Erythroblast (primary cell): ENCODE measurements around the gene XXYLT1.
"Not testable (repeated sequence)": the region's sequence is repeated elsewhere in the genome, so short reads cannot be mapped to it uniquely, and the experiment has no call there.

Experiments
- DNase-seq, 2 experiments: peaks; one replicate each; lab custom pipeline; 2025; lab: John Stamatoyannopoulos, UW
- GATA1 ChIP-seq: IDR thresholded peaks from 2 replicates; pipeline ENCODE4 v1.6.1; 2011; ENCODE audit warnings: low read depth, mild to moderate bottlenecking, control low read depth, low read length, moderate library complexity
- POLR2A ChIP-seq: IDR thresholded peaks from 2 replicates; pipeline ENCODE4 v1.6.1; 2011; ENCODE audit warnings: mild to moderate bottlenecking, low read length

The XXYLT1 gene

DNA sequence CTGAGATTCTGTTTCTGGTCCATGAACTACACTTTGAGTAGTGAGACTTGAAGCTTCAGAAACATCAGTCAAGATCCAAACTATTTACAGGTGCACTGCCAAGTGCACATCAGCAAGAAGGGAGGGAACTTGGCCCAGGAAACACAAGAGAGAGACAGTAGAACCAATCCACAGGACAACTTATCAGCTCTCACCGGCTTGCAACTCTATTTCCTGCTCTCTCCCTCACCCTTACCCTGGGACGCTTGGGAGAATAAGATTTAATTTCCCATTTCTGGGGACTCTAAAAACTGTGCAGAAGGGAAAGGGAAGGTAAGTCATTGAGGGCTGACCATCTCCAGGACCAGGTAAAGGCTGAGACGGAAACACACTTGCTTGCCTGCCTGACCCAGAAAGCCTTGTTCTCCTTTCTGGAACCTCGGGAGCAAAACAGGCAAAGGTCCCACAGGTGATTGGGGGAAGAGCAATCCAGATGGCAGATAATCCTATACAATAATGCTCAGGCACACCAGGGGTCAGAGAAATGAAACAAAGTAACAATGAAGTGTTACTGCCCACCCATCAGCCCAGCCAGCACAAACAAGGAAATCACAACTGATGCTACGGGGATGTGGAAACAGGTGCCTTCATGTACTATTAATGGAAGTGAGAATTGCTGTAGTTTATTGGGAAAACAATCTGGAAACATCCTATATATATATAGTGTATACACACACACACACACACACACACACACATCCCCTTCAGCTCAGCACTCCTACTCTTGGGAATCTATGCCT, 154.4 kb downstream of the XXYLT1 start:
- TF ChIP-seq GATA1 = no peak
- no peak for TF ChIP-seq POLR2A
- no peak for DNase-seq

DNA sequence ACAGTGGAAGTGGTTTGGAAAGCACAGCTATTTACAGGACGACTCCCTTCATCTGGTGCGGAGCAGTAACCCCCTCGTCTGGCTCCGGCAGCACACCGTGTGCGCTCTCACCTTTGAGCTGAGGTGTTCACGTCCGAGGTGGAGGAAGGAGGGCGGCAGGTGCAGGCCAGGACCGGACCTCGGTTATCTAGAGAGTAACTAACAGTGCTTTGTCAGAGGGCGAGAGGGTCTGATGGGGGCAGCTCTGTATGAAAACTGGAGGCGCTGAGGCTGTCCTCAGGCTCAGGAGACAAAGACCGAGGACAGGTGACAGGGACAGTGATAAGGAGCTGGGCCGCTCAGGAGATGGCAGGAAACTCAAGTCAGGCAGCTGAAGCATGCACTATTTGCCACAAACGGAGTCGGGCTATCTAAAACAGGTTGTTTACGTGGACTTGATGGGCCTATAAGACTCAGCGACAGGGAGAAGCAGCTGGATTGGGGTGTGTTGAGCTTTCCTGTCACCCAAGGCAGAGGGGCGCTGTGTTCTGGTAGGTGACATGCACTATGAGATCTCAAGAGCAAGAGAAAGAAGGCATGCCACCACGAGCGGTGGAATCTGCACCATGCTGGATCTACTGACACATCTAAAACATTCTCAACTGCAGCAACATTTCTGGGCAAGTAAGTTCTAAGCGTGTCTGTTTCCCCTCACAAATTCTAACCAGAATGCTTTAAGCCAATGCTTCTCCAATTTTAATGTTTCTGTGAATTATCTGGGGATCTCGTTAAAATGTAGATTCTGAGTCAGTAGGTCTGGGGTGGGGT, 155.2 kb downstream of the XXYLT1 start:
- TF ChIP-seq GATA1 (no peak), POLR2A (no peak)

DNA sequence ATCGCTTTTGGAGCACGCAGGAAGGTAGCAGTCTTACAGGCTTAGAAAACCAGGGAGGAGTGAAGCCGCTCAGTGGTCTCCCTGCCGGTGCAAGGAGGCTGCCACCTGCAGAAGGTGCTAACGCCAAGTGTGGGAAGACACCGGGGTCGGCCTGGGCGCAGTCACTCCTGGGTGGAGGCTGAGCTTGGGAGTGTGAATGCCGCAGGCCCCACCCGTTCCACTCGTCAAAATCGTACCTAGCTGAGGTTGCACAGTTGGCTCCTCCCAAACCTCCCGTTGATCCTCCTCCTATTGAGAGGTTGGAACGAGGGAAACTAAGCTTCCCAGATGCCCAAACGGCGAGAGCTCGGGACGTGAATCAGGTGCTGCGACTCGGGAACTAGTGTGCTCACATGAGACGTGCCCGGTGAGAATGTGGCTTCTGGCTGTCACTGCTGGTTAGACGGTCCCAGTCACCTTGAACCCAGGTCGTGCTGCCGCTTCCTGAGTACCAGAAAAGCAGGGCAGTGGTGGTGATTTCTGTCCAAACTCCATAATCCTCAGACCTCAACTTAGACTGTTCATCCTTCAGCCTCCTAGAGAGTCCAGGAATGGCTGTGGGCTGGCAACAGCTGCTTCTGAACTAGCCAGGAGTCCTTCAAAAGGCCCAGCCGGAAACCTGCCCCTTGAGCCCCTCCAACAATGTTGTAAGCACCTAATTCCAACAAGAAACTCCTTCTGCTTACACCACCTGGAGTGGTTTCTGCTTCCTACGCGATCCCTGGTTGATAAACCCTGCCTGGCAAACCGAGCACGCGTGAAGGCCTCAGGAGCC, 156.0 kb downstream of the XXYLT1 start:
- DNase-seq = no peak
- TF ChIP-seq POLR2A (no peak), GATA1 (no peak)

More for the DNA sequence above, 155.2 kb downstream of the XXYLT1 start:
- no peak for DNase-seq

DNA sequence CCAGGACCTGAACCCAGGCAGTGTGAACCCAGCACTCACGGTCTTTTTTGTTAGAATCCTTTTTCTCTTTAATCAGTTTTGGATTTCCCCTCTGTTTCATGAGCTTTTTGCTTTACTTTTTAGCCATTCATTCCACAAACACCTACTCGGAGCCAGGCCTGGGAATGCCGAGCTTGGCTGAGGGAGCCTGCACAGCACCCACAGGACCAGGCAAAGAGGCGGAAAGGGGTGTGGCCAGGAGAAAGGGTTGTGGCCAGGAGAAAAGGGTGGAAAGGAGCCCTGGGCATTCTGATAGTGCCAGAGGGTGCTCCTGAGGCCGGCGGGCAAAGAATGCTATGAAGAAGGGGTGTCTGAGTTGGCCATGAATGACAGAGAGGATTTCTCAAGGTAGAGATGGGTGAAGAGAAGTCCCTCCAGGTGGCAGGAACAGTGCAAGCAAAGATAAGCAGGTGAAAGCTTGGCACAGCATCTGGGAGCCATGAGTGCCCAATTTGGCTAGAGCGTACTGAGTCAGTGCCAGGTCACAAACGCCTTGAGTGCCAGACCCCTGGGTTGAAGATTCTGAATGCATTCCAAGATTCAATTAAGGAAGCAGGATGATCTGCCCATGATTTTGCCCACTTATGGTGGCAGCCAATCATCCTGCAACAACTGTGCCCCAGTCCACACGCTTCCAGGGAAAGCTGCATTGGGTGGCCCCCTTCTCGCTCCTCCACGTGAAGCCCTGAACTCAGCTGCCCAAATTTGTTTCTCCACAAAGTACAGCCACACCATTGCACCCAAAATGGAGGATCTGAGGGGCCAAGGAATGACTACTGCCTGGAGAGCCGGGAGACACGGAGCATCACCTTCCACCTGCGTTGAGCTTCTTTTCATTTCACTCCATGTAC, 157.2 kb downstream of the XXYLT1 start:
- no peak for DNase-seq

DNA sequence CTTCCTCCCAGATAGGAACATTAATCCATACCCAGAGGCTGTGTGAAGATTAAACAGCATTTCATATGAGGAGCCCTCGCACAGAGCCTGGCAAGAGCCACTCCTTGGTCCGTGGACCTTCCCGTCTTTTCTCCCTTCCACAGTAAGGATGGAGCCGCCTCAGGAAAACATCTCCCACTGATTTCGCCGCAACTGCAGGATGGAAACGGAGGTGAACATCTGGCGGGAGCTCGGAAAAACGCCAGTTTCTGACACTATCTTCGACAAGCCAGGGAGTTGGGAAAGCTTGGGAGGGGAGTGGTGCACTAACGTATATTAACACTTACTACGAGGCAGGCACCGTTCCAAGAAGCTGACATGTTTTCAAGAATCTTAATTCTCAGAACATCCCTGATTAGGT, 157.9 kb downstream of the XXYLT1 start:
- no peak for DNase-seq
- no peak for TF ChIP-seq GATA1
- TF ChIP-seq POLR2A = no peak

More for the DNA sequence above, 157.2 kb downstream of the XXYLT1 start:
- TF ChIP-seq POLR2A (no peak), GATA1 (no peak)

DNA sequence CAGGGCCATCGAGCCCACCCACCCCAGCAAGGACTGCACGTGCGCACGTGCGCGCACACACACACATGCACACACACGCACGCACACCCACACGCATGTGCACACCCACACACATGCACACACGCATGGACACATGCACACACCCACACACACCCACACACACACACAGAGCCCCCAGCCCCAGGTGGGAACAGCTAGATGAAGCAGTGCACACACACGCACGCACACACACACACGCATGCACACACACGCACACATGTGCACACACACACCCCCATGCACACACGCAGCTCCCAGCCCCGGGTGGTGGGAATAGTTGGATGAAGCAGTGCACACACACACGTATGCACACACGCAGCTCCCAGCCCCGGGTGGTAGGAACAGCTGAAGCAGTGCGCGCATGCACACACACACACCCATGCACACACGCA, 158.6 kb downstream of the XXYLT1 start:
- TF ChIP-seq GATA1 = no peak
- no peak for TF ChIP-seq POLR2A
- no peak for DNase-seq

DNA sequence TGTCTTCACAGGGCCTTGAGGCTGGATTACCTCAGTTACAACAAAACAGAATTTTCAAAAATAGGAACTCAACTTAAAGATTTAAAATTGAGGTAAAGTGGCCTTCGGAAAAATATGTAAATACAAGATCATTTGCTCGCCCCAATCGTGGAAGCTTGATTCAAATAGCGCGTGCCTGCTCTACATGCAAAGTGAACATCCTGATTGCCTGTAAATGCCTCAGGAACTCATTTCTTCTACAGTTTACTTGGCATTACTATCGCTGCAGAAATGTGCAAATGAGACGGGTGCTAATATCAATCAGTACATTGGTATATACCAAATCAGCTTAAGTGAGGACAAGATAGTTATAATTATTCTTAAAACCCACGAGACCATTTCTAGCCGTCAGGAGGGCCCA, 159.2 kb downstream of the XXYLT1 start:
- no peak for TF ChIP-seq POLR2A
- no peak for TF ChIP-seq GATA1
- no peak for DNase-seq

DNA sequence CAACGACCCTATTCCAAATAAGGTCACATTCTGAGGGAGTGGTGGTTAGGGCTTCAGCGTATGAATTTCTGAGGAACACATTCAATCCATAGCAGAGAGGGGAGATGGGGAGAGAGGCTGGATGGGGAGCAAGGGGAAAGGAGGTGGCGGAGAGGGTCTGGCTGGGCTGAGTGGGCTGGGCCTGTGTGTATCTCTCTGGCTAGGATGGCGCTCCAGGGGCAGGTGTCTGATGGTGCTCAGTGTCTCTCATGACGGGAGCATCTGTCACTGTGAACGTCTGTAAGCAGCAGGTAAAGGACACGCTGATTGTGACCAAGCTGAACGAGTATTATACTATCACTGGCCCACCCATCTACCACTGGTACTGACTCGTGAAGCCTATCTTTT, 159.6 kb downstream of the XXYLT1 start:
- DNase-seq = no peak
- TF ChIP-seq POLR2A = no peak
- no peak for TF ChIP-seq GATA1

DNA sequence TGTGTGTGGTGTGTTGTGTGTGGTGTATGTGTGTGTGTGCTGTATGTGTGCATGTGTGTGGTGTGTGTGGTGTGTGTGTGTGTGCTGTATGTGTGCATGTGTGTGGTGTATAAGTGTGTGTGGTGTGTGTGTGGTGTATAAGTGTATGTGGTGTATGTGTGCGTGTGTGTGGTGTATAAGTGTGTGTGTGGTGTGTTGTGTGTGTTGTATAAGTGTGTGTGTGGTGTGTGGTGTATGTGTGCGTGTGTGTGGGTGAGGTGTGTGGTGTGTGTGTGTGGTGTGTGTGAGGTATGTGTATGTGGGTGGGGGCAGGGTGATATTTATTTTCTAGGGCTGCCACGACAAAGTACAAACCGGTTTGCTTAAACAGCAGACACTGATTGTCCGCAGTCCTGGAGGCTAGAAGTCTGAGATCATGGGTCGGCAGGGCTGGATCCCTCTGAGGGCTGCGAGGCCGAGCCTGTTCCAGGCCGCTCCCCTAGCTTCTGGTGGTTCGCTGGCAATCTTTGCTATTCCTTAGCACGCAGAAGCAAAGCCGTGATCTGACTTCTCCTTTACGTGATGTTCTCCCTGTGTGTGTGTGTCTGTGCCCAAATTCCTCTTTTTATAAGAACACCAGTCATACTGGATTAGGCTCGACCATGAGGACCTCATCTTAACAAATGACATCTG, 160.2 kb downstream of the XXYLT1 start:
- TF ChIP-seq GATA1 = no peak
- TF ChIP-seq POLR2A = no peak
- peak in 1 of 2 experiments; percentile 34 for DNase-seq

DNA sequence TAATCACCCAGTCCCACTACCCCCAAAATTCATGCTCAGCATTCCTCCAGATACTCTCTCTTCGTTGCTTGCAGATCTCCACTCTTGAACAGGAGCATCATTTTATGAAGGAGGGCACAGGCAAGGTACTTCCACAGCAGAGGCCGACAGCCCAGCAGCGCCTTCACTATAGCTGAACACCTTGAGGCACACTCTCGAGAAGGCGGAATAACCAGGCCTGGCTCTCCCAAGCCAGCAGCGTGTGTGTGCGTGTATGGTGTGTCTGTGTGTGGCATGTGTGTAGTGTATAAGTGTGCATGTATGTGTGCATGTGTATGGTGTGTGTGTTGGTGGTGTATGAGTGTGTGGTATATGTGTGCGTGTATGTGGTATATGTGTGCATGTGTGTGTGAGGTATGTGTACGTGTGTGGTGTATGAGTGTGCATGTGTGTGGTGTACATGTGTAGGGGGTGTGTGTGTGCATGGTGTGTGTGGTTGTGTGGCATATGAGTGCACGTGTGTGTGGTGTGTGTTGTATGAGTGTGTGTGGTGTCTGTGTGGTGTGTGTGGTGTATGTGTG, 161.8 kb downstream of the XXYLT1 start:
- TF ChIP-seq POLR2A (no peak), GATA1 (no peak)

DNA sequence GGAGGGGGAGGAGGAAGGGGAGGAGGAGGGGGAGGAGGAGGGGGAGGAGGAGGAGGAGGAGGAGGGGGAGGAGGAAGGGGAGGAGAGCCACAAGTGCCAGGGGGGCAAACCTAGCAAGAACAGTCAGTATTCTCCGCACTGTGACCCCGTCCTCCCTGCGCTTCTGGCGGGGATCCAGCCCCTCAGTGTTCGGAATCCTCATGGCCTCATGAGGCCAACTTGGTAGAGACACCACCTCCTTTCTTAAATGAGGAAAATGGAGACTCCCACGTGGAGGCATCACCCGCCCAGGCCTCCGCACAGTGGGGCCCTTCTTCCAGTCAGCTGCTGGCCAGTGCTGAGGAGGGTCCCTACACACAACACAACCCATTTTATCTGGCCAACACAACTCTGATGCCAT, 163.4 kb downstream of the XXYLT1 start:
- DNase-seq = no peak
- TF ChIP-seq POLR2A (no peak), GATA1 (no peak)

More for the DNA sequence above, 161.8 kb downstream of the XXYLT1 start:
- no peak for DNase-seq

DNA sequence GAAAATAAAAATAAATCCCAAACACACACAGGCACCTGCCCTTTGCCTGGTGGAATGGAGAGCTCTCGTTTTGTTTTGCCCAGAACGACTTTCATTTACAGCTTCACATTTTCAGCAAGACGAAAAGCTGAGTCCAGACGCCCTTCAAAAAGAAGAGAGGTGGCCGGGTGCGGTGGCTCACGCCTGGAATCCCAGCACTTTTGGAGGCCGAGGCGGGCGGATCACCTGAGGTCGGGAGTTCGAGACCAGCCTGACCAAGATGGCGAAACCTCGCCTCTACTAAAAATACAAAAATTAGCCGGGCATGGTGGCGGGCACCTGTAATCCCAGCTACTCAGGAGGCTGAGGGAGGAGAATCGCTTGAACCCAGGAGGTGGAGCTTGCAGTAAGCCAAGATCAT, 163.9 kb downstream of the XXYLT1 start:
- DNase-seq = not testable (repeated sequence)
